Smooth muscle cell (in vitro differentiated cells): ENCODE data around the gene HSPG2. TPM values are rescaled to one million over a fixed set of nuclear protein-coding genes. Genes with fewer than 3 reads are reported as not detected.

Source experiments
- DNase-seq: peaks from one replicate; lab custom pipeline; 2025; ENCODE audit not compliant: unreplicated experiment; lab: John Stamatoyannopoulos, UW
- H2AFZ ChIP-seq: fragments of 200-600 bp; sonication (generic); 2 replicates; pipeline ENCODE4 v1.6.0; 2016; ENCODE audit warnings: antibody characterized with exemption, low read depth, mild to moderate bottlenecking
- H3F3A ChIP-seq: fragments of 200-600 bp; sonication (generic); 2 replicates; pipeline ENCODE4 v1.6.0; 2017; ENCODE audit warnings: antibody characterized with exemption, low read depth
- H3K27ac ChIP-seq: fragments of 200-600 bp; sonication (generic); 2 replicates; pipeline ENCODE4 v1.5.1; 2016; ENCODE audit warnings: low read depth, mild to moderate bottlenecking
- H3K27me3 ChIP-seq: fragments of 200-600 bp; sonication (generic); 2 replicates; pipeline ENCODE4 v1.6.1; 2016; ENCODE audit warnings: low read depth, mild to moderate bottlenecking
- H3K36me3 ChIP-seq: fragments of 200-600 bp; sonication (generic); 2 replicates; pipeline ENCODE4 v1.5.1; 2016; ENCODE audit warnings: low read depth
- H3K4me1 ChIP-seq: fragments of 200-600 bp; sonication (generic); 2 replicates; pipeline ENCODE4 v1.5.1; 2016; ENCODE audit warnings: low read depth
- H3K4me2 ChIP-seq: fragments of 200-600 bp; sonication (generic); 2 replicates; pipeline ENCODE4 v1.6.0; 2016; ENCODE audit warnings: mild to moderate bottlenecking
- H3K4me3 ChIP-seq: fragments of 200-600 bp; sonication (generic); 2 replicates; pipeline ENCODE4 v1.5.1; 2016; ENCODE audit warnings: mild to moderate bottlenecking
- H3K79me2 ChIP-seq: fragments of 200-600 bp; sonication (generic); 2 replicates; pipeline ENCODE4 v1.6.0; 2016; ENCODE audit warnings: low read depth, mild to moderate bottlenecking
- H3K9ac ChIP-seq: fragments of 200-600 bp; sonication (generic); 2 replicates; pipeline ENCODE4 v1.6.0; 2016; ENCODE audit warnings: low read depth
- H3K9me3 ChIP-seq: fragments of 200-600 bp; sonication (generic); replicated peaks from 2 replicates; pipeline ENCODE4 v1.5.1; 2016; ENCODE audit warnings: low read depth
- H4K20me1 ChIP-seq: fragments of 200-600 bp; sonication (generic); 2 replicates; pipeline ENCODE4 v1.6.0; 2016; ENCODE audit warnings: low read depth
- WGBS: methylation state at CpG from one replicate; pipeline ENCODE4 v1.1.7; 2016; ENCODE audit warnings: low lambda C conversion rate; 5-methylcytosine and 5-hydroxymethylcytosine counted together
- polyA plus RNA-seq: library from polyadenylated mRNA; unstranded; fragments of >200 nt; fragmentation: Nextera tagmentation; extraction: Ambion mirVana; gene quantifications from 2 replicates; pipeline ENCODE4 v1.2.1, GENCODE V29; 2016
- total RNA-seq: library from RNA; depleted of rRNA; stranded (reverse); fragments of >200 nt; gene quantifications from 2 replicates; pipeline ENCODE4 v1.2.3, GENCODE V29; 2014
- TF ChIP-seq, protein P1 (sequence below): fragments of 200-600 bp; sonication (generic); IDR thresholded peaks from 2 replicates; pipeline ENCODE4 v1.5.1; 2017; ENCODE audit warnings: borderline replicate concordance, mild to moderate bottlenecking, antibody characterized with exemption; ENCODE audit not compliant: insufficient read depth, poor library complexity, severe bottlenecking

Gene HSPG2
- total and polyA plus RNA-seq, 2 experiments from 2014 or later, result 40.7 to 46.7 TPM

DNA sequence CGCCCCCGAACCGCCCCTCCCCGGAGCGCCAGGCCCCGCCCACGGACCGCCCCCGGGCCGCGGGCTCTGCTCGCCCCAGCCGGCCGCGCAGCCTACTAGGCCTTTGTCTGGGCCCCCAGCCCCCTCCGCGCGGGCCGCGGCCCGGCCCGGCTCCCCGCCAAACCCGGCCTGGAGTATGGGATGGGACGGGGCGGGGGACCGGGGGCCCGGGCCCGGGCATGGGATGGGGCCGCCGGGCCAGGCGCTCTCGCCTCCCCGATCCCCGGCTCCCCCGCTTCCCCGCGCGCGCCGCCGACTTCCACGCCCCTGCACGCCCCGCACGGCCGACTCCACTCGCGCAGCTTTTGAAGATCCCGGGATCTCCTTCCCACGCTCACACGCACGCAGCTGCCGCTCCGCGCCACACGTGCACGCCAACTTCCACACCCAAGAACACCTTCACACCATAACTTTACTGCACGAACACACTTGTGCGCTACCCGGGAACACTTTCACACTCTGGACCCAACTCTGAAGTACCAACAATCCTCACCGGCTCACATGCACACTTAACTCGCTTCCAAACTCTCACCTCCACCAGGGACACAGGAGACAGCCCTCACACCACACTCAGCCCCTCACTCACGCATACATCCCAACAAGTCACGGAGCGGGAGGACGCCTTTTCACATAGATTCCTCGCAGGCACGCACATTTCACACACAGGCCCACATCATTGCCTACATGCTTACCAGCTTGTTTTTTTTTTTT lies 437 bp upstream of the HSPG2 start:
- TF ChIP-seq, protein P1, sequence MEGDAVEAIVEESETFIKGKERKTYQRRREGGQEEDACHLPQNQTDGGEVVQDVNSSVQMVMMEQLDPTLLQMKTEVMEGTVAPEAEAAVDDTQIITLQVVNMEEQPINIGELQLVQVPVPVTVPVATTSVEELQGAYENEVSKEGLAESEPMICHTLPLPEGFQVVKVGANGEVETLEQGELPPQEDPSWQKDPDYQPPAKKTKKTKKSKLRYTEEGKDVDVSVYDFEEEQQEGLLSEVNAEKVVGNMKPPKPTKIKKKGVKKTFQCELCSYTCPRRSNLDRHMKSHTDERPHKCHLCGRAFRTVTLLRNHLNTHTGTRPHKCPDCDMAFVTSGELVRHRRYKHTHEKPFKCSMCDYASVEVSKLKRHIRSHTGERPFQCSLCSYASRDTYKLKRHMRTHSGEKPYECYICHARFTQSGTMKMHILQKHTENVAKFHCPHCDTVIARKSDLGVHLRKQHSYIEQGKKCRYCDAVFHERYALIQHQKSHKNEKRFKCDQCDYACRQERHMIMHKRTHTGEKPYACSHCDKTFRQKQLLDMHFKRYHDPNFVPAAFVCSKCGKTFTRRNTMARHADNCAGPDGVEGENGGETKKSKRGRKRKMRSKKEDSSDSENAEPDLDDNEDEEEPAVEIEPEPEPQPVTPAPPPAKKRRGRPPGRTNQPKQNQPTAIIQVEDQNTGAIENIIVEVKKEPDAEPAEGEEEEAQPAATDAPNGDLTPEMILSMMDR, result no peak
- H4K20me1 ChIP-seq, result peaks cover 10% of the 10 kb centered on the region
- no peaks in the 10 kb centered on the region for H3K9me3 ChIP-seq
- H3K36me3 ChIP-seq, result no peaks in the 10 kb centered on the region
- H3K27ac ChIP-seq, result peak overlapping the region; percentile 93
- peaks cover 46% of the 10 kb centered on the region for H3K4me1 ChIP-seq
- peaks cover 24% of the 10 kb centered on the region for H3F3A ChIP-seq
- peak overlapping the region; percentile 81 for H2AFZ ChIP-seq
- DNase-seq, result peak; percentile 55
- H3K9ac ChIP-seq, result no peak overlapping the region
- H3K4me3 ChIP-seq, result peak overlapping the region; percentile 51
- 39% methylated on average over 21 of the region's 69 CpGs for WGBS
- peak overlapping the region; percentile 83 for H3K4me2 ChIP-seq
- no peaks in the 10 kb centered on the region for H3K27me3 ChIP-seq
- H3K79me2 ChIP-seq, result peaks cover 23% of the 10 kb centered on the region

DNA sequence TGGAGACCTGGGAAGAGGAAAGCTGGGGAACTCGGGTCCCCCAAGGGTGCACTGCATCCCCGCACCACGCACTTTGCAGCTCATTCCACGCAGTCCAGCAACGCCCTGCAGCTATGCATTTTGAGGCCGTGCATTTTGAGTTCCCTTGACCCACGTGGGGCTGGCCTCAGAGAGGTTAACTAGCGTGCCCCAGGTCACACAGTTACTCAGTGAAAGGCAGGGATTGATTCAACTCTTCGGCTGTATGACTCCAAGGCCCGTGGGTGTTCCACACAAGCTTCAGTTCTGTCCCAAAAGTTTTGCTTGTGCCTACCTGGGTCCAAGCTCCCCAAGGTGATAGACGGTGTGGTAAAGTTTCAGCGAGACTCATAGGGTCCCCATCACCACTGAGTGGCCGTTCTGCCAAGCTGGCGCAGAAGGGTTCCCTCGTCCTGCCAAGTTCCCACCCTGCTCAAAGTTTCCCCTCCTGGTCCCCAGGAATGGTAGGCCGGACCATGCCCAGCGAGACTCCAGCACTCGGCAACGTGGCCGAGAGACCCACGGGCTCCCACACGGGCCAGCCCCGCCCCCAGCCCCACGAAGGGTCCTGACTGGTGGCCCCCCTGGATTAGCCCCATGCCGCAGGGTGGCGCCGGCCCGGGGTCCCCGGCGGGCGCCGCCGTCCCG lies 611 bp downstream of the HSPG2 start:
- Histone ChIP-seq H3K4me3 (peak overlapping the region; percentile 72), H3K4me1 (peaks cover 49% of the 10 kb centered on the region), H3K9ac (peak overlapping the region; percentile 78), H3F3A (peaks cover 17% of the 10 kb centered on the region), H3K36me3 (no peaks in the 10 kb centered on the region), H3K27me3 (no peaks in the 10 kb centered on the region), H2AFZ (no peak overlapping the region), H3K4me2 (peak overlapping the region; percentile 90), H3K79me2 (peaks cover 23% of the 10 kb centered on the region), H4K20me1 (peaks cover 10% of the 10 kb centered on the region), H3K27ac (peak overlapping the region; percentile 72), H3K9me3 (no peaks in the 10 kb centered on the region)
- WGBS, result 5% methylated on average over 19 of the region's 34 CpGs
- no peak for DNase-seq
- TF ChIP-seq, protein P1, result no peak

DNA sequence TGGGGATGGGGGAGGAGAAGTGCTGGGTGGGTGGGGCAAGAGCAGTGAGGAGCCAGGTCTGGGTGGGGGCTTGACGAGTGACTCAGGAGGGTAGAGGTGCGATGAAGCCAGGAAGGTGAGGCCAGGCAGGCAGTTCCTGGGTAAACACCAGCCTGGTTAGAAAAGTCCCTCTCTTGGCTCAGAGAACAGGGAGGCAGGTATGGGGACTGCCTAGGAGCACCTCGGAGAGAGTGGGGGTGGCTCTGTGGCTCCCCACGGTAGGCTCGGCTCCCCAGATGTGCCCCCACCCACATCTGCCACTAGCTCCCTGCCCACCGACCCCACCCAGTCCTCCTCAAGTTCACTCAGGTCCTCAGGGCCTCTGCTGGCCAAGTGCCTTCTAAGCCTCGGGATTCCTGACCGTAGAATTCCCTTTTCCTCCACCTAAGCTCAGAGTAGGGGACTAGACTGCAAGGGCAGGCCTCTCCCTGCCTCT lies 1.2 kb downstream of the HSPG2 start:
- H3K9ac ChIP-seq, result peak overlapping the region; percentile 78
- peak overlapping the region; percentile 72 for H3K27ac ChIP-seq
- H3K4me3 ChIP-seq, result peak overlapping the region; percentile 72
- H3K27me3 ChIP-seq, result no peaks in the 10 kb centered on the region
- H3F3A ChIP-seq, result peaks cover 17% of the 10 kb centered on the region
- WGBS, result 28% methylated on average over 4 of the region's 8 CpGs
- no peak for DNase-seq
- H3K4me1 ChIP-seq, result peaks cover 52% of the 10 kb centered on the region
- TF ChIP-seq, protein P1, result no peak
- H3K9me3 ChIP-seq, result no peaks in the 10 kb centered on the region
- peak overlapping the region; percentile 90 for H3K4me2 ChIP-seq
- peaks cover 10% of the 10 kb centered on the region for H4K20me1 ChIP-seq
- no peak overlapping the region for H2AFZ ChIP-seq
- H3K36me3 ChIP-seq, result no peaks in the 10 kb centered on the region
- peaks cover 23% of the 10 kb centered on the region for H3K79me2 ChIP-seq
